ENCODE data around the gene NFATC2IP. TPM values are rescaled to one million over a fixed set of nuclear protein-coding genes. Genes with fewer than 3 reads are reported as not detected.
"Not testable (repeated sequence)": the region's sequence is repeated elsewhere in the genome, so short reads cannot be mapped to it uniquely, and the experiment has no call there.

NFATC2IP gene
- total RNA-seq, 6 experiments from 2014 or later = 10.3 to 16.5 (median 13.1) TPM

DNA sequence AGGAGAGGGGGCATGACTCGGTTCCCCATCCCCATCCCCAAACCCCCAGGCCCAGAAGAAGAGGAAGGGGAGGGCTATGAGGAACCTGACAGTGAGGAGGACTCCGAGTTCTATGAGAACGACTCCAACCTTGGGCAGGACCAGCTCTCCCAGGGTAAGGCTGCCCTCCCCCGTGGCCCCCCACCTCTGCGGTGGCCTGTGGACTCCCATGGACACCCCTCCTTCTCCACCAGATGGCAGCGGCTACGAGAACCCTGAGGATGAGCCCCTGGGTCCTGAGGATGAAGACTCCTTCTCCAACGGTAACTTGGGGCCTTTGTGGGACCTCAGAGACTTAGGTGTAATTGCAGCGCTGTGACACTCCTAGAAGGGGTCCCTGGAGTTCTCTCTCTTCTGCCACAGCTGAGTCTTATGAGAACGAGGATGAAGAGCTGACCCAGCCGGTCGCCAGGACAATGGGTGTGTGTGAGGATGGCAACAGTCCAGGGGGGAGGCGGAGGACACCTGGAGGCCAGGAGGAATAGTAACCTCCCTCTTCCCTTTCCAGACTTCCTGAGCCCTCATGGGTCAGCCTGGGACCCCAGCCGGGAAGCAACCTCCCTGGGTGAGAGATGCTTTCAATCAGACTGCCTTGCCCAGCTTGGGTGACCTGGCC, 13.4 kb upstream of the NFATC2IP start:
- no peak for TF ChIP-seq CTCF (IDR thresholded peaks at IDR 0.05)
- DNase-seq = no peak
- no peaks in the 10 kb centered on the region for H3K36me3 ChIP-seq
- no peaks in the 10 kb centered on the region for H3K4me1 ChIP-seq
- ATAC-seq = no peak
- 83% methylated on average over 4 of the region's 14 CpGs for WGBS (ENCODE audit: insufficient coverage, low coverage, low lambda C conversion rate, missing lambda C conversion rate)
- H3K4me3 ChIP-seq = no peak overlapping the region
- H3K9me3 ChIP-seq = no peaks in the 10 kb centered on the region
- H3K27me3 ChIP-seq = no peaks in the 10 kb centered on the region
- no peak overlapping the region for H3K27ac ChIP-seq
- intact Hi-C loops (cut with DNase I) = loop anchor here in 1 of 2 donors (10.0 kb wide), 1 partner anchor 123 kb away; no protein-coding TSS in a partner anchor

- no peaks in the 10 kb centered on the region for H3K27me3 ChIP-seq
- no peak overlapping the region for H3K4me3 ChIP-seq
- DNase-seq (no peak), ATAC-seq (no peak)
- H3K36me3 ChIP-seq = no peaks in the 10 kb centered on the region
- 52% methylated on average over 5 of the region's 7 CpGs for WGBS (ENCODE audit: insufficient coverage, low coverage, low lambda C conversion rate, missing lambda C conversion rate)
- intact Hi-C loops (cut with DNase I) = loop anchor here in 1 of 2 donors (10.0 kb wide), 1 partner anchor 124 kb away; no protein-coding TSS in a partner anchor
- no peaks in the 10 kb centered on the region for H3K4me1 ChIP-seq
- no peak overlapping the region for H3K27ac ChIP-seq
- no peak for TF ChIP-seq CTCF (IDR thresholded peaks at IDR 0.05)
- no peak for TF ChIP-seq POLR2A (IDR thresholded peaks at IDR 0.05)
- no peaks in the 10 kb centered on the region for H3K9me3 ChIP-seq
These were observed 12.0 kb upstream of the NFATC2IP start for GRCh38 chr16:28938721-28939120.

- not testable (repeated sequence) for H3K36me3 ChIP-seq, H3K4me1 ChIP-seq, H3K4me3 ChIP-seq, DNase-seq, H3K27ac ChIP-seq, H3K27me3 ChIP-seq, ATAC-seq, H3K9me3 ChIP-seq
- 86% methylated on average over 6 of the region's 7 CpGs for WGBS (ENCODE audit: insufficient coverage, low coverage, low lambda C conversion rate, missing lambda C conversion rate)
- intact Hi-C loops (cut with DNase I) = loop anchor here in 1 of 2 donors (10.0 kb wide), 1 partner anchor 125 kb away; no protein-coding TSS in a partner anchor
These were observed 10.9 kb upstream of the NFATC2IP start for GRCh38 chr16:28939825-28940224.

DNA sequence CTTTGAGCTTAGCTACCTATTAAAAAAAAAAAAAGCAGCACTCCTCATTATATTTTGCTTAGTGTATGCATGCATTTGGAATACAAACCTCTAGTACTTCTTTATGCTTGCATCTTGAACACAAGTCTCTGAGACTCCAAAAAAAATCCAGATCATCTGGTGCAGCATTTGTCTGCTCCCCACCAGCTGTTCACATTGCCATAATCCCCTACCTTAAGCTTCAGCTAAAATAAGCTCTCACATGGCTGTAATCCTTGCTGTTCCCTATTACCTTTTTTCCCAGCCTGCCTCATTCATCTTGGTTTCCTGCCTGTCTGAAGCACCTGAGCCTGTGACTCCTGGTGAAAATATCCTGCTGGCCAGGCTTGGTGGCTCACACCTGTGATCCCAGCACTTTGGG, 7.5 kb upstream of the NFATC2IP start:
- no peaks in the 10 kb centered on the region for H3K36me3 ChIP-seq
- no peak for ATAC-seq
- DNase-seq = no peak
- no peaks in the 10 kb centered on the region for H3K27me3 ChIP-seq
- intact Hi-C loops (cut with DNase I) = no loop called here
- peaks cover 0 to 6% (median 2%) of the 10 kb centered on the region in 4 donors for H3K4me1 ChIP-seq
- TF ChIP-seq CTCF (IDR thresholded peaks at IDR 0.05) (no peak), POLR2A (IDR thresholded peaks at IDR 0.05) (no peak)
- no peaks in the 10 kb centered on the region for H3K9me3 ChIP-seq
- H3K4me3 ChIP-seq = no peak overlapping the region
- no peak overlapping the region for H3K27ac ChIP-seq

- ATAC-seq (no peak), DNase-seq (no peak)
- Histone ChIP-seq H3K36me3 (no peaks in the 10 kb centered on the region), H3K4me1 (peaks cover 0 to 7% (median 2%) of the 10 kb centered on the region in 4 donors), H3K4me3 (no peak overlapping the region), H3K9me3 (no peaks in the 10 kb centered on the region), H3K27ac (no peak overlapping the region), H3K27me3 (no peaks in the 10 kb centered on the region)
- WGBS (ENCODE audit: insufficient coverage, low coverage, low lambda C conversion rate, missing lambda C conversion rate) = 69% methylated on average over 4 of the region's 4 CpGs
- TF ChIP-seq CTCF (IDR thresholded peaks at IDR 0.05) (no peak), POLR2A (IDR thresholded peaks at IDR 0.05) (no peak)
- intact Hi-C loops (cut with DNase I) = no loop called here
These were observed 4.1 kb upstream of the NFATC2IP start for GRCh38 chr16:28946681-28947080.
